Measurements from ENCODE around the gene MAN2A1. TPM values are rescaled to one million over a fixed set of nuclear protein-coding genes. Genes with fewer than 3 reads are reported as not detected.

Gene MAN2A1
- total RNA-seq, 1 experiment from 2014 or later = 35.4 TPM

GRCh38 chr5:109859537-109859936, 169.8 kb downstream of the MAN2A1 start (continued):
- TF ChIP-seq CBX3 (IDR thresholded peaks at IDR 0.05; ENCODE audit: low read depth) (no peak), EZH2phosphoT487 (IDR thresholded peaks at IDR 0.05; ENCODE audit: borderline replicate concordance) (no peak), ZBTB33 (IDR thresholded peaks at IDR 0.05; ENCODE audit: extremely low read depth, insufficient replicate concordance, low read length) (no peak), YY1 (IDR thresholded peaks at IDR 0.05; ENCODE audit: extremely low read depth, insufficient replicate concordance, low read depth, low read length) (no peak), ZFX (IDR thresholded peaks at IDR 0.05) (no peak), ZNF274 (IDR thresholded peaks at IDR 0.05; ENCODE audit: low read depth, low read length) (no peak)

- Histone ChIP-seq H3K27me3 (ENCODE audit: insufficient read depth, low read length) (no peaks in the 10 kb centered on the region), H3K79me2 (ENCODE audit: insufficient read depth, low read length) (no peaks in the 10 kb centered on the region), H3K9me3 (ENCODE audit: control insufficient read depth in 1 of 2, insufficient read depth in 1 of 2, low read depth in 1 of 2, low read length in 2 of 2) (no peaks in the 10 kb centered on the region), H2AFZ (ENCODE audit: low read depth, low read length, poor library complexity, severe bottlenecking) (no peak overlapping the region), H3K4me2 (ENCODE audit: low read length) (no peak overlapping the region), H4K20me1 (ENCODE audit: insufficient read depth) (no peaks in the 10 kb centered on the region), H3K9ac (ENCODE audit: low read length) (no peak overlapping the region), H3K9me2 (ENCODE audit: insufficient read depth) (no peaks in the 10 kb centered on the region), H3K4me3 (replicated peaks in 1 of 2; ENCODE audit: low read depth in 1 of 2, low read length in 2 of 2) (no peak overlapping the region), H3K4me1 (ENCODE audit: control insufficient read depth in 1 of 2, insufficient read depth in 2 of 2, low read length in 2 of 2) (no peaks in the 10 kb centered on the region), H3K36me3 (ENCODE audit: control insufficient read depth in 1 of 2, insufficient read depth in 2 of 2, low read length in 2 of 2) (peaks cover 0 to 3% of the 10 kb centered on the region in 2 experiments; a peak in 1 of 4 replicates), H3K27ac (ENCODE audit: low read depth, low read length) (no peak overlapping the region)
- POLR2A ChIA-PET = no interaction called here
- RAD21 ChIA-PET (ENCODE audit: low non-redundant PET in 1 of 2, low total read pairs in 2 of 2, uncharacterized antibody in 2 of 2, unreplicated experiment in 2 of 2) = no interaction called here
- CTCF ChIA-PET = no interaction called here
- ATAC-seq = no peak
- no TSS peak for BruUV-seq (replicated peaks)
- intact Hi-C loops (cut with micrococcal nuclease) = no loop called here
- DNase-seq (ENCODE audit: low read depth, low spot score) = no peak
- TF ChIP-seq RAD21 (IDR thresholded peaks at IDR 0.05; ENCODE audit: low read depth) (no peak), ZBTB33 (IDR thresholded peaks at IDR 0.05; ENCODE audit: extremely low read depth, insufficient replicate concordance, low read length) (no peak), FOSL1 (IDR thresholded peaks at IDR 0.05; ENCODE audit: low read depth) (no peak), ELF1 (IDR thresholded peaks at IDR 0.05; ENCODE audit: borderline replicate concordance, low read depth) (no peak), EGR1 (IDR thresholded peaks at IDR 0.05; ENCODE audit: low read depth) (no peak), ATF3 (IDR thresholded peaks at IDR 0.05) (no peak), TCF7L2 (IDR thresholded peaks at IDR 0.05; ENCODE audit: borderline replicate concordance, extremely low read depth, insufficient read depth, insufficient read length) (no peak)
These were observed 172.6 kb downstream of the MAN2A1 start for GRCh38 chr5:109862301-109862700.

Data from HCT116 (cell line).